IPS DF 19.7 (cell line): Measurements from ENCODE around the gene TICAM2.

ENCODE experiments used
- DNase-seq: peaks from one replicate; pipeline ENCODE4 v3.0.0-alpha.2; 2013; ENCODE audit warnings: low read depth, low spot score

The TICAM2 gene

DNA sequence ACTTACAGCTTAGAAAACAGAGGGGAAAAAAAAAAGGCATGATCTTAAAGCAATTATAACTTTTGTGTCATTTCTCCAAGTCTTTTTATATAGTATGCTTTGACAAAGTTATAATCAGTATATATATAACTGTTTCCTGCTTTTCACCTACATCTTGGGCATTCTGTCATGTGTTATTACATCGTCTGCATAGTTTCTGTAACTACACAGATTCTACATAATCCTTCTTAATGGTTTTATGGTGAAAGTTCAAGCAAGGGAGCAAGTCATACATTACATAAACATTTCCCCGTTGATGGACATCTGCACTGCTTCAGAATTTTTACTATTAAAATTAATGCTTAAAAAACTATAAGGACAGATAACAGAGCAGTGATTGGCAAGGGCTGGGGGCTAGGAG is 69.8 kb downstream of the TICAM2 start:
- no peak for DNase-seq

- DNase-seq = no peak
Observed at GRCh38 chr5:115531787-115532367, 70.4 kb downstream of the TICAM2 start.

DNA sequence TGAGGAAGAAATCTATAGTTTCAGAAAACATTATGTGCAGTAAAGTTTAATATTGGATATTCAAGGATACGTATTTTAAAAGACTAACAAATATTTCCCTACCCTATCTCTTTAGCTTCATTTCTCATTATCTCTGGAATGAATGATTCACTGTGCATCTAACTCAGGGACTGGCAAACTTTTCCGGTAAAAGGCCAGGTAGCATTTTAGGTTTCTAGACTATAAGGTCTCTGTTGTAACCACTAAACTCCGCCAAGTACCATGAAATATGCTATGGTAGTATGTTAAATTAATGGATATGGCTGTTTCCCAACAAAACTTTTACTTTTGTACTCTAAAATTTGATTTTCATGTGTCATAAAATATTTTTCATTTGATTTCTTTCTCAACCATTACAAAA is 70.9 kb downstream of the TICAM2 start:
- DNase-seq = no peak

DNA sequence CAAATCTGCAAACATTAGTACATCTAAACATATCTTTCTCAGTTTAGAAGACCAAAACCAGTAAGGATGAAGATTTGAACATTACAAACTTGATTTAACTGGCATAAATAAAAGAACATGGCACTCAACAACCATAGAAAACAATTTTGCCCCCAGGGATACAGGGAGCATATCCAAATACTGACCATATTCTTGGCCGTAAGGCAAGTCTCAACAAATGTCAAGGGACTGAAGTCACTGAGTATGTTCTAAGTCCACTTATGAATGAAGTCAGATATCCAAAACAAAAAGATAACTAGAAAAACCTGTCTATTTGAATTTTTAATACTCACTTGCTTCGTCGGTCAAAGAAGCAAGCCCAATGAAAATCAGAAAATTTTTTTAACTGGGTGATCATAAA is 71.9 kb downstream of the TICAM2 start:
- DNase-seq = no peak
